GM19397 (cell line): Measurements from ENCODE around the gene TOP2A.
"Not testable (repeated sequence)": the region's sequence is repeated elsewhere in the genome, so short reads cannot be mapped to it uniquely, and the experiment has no call there.

ENCODE experiments used
- ATAC-seq: cut with Tn5 transposase; IDR thresholded peaks from one replicate; pipeline ENCODE4 v1.9.1; 2021; ENCODE audit warnings: mild to moderate bottlenecking, moderate library complexity; ENCODE audit not compliant: unreplicated experiment

The TOP2A gene

GRCh38 chr17:40431231-40431602 lies 13.5 kb upstream of the TOP2A start:
- ATAC-seq = no peak

DNA sequence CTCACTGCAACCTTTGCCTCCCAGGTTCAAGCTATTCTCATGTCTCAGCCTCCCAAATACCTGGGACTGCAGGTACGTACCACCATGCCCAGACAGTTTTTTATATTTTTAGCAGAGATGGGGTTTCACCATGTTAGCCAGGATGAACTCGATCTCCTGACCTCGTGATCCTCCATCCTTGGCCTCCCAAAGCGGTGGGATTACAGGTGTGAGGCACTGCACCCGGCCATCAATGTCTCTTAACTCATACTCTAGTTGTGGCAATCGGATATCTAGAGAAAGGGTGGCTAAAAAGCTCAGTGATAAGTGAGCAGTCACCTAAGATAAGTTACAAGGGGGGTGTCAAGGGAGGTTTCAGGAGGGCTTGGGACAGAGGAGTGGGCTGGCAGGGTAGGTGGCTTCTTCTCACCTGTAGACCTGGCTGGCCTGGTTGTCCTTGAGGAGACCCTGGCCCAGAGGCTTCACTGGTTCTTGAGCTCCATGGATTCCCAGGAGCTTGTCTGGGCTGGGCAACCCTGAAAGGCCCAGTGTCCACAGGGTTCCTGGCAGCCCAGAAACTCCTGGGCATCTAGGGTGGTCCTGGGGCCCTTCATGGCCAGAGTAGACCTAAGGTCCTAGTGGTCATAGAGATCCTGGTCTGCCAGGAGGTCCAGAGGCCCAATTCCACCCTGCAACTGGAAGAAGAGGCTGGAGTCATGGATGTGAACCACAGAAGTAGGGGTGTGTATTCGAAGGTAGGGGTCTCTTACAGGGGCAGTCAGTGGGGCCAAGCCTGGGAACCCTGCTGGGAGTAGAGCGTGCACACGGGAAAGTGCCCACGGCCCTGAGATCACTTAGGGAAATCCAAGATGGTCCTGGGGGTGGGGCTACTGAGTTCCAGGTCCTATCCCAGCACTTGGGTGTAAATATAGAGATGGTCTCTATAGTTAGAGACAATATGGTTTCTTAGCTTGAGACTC lies 12.9 kb upstream of the TOP2A start:
- no peak for ATAC-seq

GRCh38 chr17:40427002-40427491 lies 9.4 kb upstream of the TOP2A start:
- no peak for ATAC-seq

- ATAC-seq = no peak
These were observed 8.0 kb upstream of the TOP2A start for GRCh38 chr17:40425741-40426140.

GRCh38 chr17:40422990-40423633 lies 5.4 kb upstream of the TOP2A start:
- no peak for ATAC-seq

- ATAC-seq = no peak
These were observed 2.0 kb upstream of the TOP2A start for GRCh38 chr17:40419559-40420331.

GRCh38 chr17:40418428-40418706 lies 671 bp upstream of the TOP2A start:
- no peak for ATAC-seq

DNA sequence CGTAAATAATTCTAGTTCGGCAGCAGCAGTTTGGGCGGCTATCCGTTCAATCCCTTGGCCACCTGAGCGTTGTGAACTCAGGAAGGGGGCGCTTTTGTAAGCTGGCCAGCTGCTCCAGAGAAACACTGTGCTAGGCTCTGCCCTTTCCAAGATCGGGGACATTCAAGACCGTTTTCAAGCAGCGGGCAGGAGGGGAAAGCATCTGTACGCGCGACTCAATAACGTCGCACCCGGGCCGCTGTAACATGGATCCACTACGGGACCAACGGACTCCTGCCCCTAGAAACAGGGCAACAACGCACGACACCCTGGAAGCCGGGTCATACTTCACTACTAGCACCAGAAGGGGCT lies 463 bp downstream of the TOP2A start:
- ATAC-seq = no peak

DNA sequence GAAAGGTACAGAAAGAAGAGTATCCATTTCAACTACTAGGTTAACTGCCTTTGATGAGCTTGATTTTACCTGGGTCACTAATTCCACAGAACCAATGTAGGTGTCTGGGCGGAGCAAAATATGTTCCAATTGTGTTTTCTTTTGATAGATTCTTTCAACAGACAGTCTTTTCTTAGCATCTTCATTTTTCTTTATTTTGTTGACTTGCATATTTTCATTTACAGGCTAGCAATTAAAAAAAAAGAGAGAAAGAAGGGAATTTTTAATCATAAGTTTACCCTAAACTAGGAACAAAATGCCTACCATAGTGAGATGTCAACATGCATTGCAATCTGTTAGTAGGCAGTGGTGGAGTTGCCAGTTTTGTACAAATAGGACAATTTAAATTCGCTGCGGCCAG lies 1.0 kb downstream of the TOP2A start:
- ATAC-seq = no peak

DNA sequence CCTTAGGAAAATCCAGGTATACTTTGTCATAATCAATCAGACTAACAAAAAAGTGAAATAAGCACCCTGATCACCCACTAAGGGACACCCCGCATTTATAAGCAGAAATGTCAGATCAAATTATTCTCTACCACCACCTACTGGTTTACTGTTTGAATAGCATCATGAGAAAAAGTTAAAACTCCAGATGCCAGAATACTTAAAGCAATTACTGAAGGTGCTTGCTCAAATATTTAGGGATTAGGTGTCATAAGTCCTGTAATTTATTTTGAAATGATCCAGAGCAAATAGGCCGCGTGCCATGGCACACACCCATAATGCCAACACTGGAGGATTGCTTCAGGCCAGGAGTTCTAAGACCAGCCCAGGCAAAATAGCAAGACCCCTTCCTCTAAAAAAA lies 2.3 kb downstream of the TOP2A start:
- ATAC-seq = no peak

GRCh38 chr17:40414312-40414711 lies 3.4 kb downstream of the TOP2A start:
- ATAC-seq = not testable (repeated sequence)

- no peak for ATAC-seq
These were observed 4.8 kb downstream of the TOP2A start for GRCh38 chr17:40412880-40413279.

- no peak for ATAC-seq
These were observed 5.9 kb downstream of the TOP2A start for GRCh38 chr17:40411821-40412220.

DNA sequence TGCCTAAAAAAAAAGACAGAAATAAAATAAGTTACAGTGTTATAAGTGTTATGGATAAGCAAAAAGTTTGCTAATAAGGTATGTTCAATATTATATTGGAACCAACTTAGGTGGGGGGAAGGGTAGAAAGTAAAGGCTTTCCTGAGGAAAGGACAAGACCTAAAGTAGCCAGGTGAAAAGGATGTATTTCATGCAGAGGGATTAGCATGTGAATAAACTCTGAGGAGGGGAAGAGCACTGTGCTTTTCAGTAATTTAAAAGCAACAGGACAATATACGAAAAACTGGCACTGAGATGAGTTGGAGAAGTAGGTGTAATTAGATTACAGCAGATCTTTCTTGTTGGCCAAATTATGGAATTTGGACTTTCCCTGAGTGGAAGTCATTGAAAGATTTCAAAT lies 7.6 kb downstream of the TOP2A start:
- ATAC-seq = no peak

DNA sequence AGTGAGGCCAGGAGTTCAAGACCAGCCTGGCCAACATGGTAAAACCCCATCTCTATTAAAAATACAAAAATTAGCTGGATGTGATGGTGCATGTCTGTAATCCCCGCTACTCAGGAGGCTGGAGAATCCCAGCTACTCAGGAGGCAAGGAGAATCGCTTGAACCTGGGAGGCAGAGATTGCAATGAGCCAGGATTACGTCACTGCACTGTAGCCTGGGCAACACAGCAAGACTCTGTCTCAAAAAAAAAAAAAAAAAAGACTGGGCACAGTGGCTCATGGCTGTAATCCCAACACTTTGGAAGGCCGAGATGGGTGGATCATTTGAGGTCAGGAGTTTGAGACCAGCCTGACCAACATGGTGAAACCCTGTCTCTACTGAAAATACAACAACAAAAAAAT lies 8.2 kb downstream of the TOP2A start:
- not testable (repeated sequence) for ATAC-seq

GRCh38 chr17:40407460-40407859 lies 10.2 kb downstream of the TOP2A start:
- no peak for ATAC-seq

- no peak for ATAC-seq
These were observed 13.7 kb downstream of the TOP2A start for GRCh38 chr17:40404003-40404402.

DNA sequence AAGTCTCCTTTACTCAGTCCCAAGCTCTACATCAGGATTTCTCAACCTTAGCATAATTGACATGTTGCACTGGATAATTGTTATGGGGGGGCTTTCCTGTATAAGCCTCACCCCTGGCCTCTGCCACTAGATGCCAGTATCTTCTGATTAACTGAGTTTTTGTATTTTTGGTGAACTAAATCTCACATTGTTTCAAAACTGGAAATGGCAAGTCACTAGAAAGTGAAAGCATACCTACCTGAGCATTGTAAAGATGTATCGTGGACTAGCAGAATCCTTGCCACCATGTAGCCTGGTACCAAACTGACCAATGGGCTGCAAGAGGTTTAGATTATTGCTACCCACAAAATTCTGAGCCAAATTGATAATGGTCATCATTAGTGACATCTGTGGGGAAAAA lies 15.0 kb downstream of the TOP2A start:
- no peak for ATAC-seq

- no peak for ATAC-seq
These were observed 18.5 kb downstream of the TOP2A start for GRCh38 chr17:40399185-40399584.

- not testable (repeated sequence) for ATAC-seq
These were observed 31.1 kb downstream of the TOP2A start for GRCh38 chr17:40386555-40386954.

DNA sequence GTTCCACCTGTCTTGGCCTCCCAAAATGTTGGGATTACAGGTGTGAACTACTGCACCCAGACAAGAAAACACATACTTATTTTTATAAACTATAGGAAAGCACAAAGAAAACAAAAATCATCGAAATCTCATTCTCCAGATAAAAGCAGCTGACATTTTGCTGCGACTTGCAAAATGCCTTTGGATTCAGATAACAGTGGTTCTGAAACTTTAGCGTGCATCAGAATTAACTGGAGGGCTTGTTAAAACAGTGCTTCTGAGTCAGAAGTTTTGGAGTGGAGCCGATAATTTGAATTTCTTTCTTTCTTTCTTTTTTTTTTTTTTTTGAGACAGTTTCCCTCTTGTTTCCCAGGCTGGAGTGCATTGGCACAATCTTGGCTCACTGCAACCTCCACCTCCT lies 35.4 kb downstream of the TOP2A start:
- ATAC-seq = no peak

- ATAC-seq = no peak
These were observed 38.7 kb downstream of the TOP2A start for GRCh38 chr17:40378966-40379365.
